Osteocyte (in vitro differentiated cells): ENCODE measurements around the gene POP5. TPM values are rescaled to one million over a fixed set of nuclear protein-coding genes. Genes with fewer than 3 reads are reported as not detected.

ENCODE experiments used
- DNase-seq: peaks from one replicate; pipeline ENCODE4 v3.0.0; 2021; ENCODE audit warnings: mixed read lengths; ENCODE audit not compliant: unreplicated experiment; ENCODE audit errors: extremely low spot score
- H3K27ac Mint-ChIP-seq: one replicate; pipeline ENCODE4 v1.8.0; 2021; ENCODE audit warnings: mild to moderate bottlenecking, mixed read lengths; ENCODE audit not compliant: unreplicated experiment
- H3K27me3 Mint-ChIP-seq: one replicate; pipeline ENCODE4 v1.8.0; 2021; ENCODE audit warnings: mixed read lengths; ENCODE audit not compliant: unreplicated experiment
- H3K36me3 Mint-ChIP-seq: one replicate; pipeline ENCODE4 v1.8.0; 2021; ENCODE audit warnings: mixed read lengths; ENCODE audit not compliant: unreplicated experiment
- H3K4me1 Mint-ChIP-seq: one replicate; pipeline ENCODE4 v1.8.0; 2021; ENCODE audit warnings: mixed read lengths; ENCODE audit not compliant: unreplicated experiment
- H3K4me3 Mint-ChIP-seq: one replicate; pipeline ENCODE4 v1.8.0; 2021; ENCODE audit warnings: mild to moderate bottlenecking, moderate library complexity, mixed read lengths; ENCODE audit not compliant: unreplicated experiment
- H3K9me3 Mint-ChIP-seq: one replicate; pipeline ENCODE4 v1.8.0; 2021; ENCODE audit warnings: mixed read lengths; ENCODE audit not compliant: unreplicated experiment
- CTCF ChIP-seq: fragments of 200-600 bp; sonication (generic); IDR thresholded peaks from 2 replicates; pipeline ENCODE4 v1.5.0; 2021; ENCODE audit warnings: antibody characterized with exemption, mild to moderate bottlenecking, moderate library complexity
- total RNA-seq: library from RNA; stranded (reverse); gene quantifications from 2 replicates; pipeline ENCODE4 v1.2.1, GENCODE V29; 2021

Gene POP5
- total RNA-seq, 1 donor from 2014 or later: 36.9 TPM

- Mint-ChIP-seq H3K9me3 (no peaks in the 10 kb centered on the region), H3K27ac (no peak overlapping the region), H3K27me3 (no peaks in the 10 kb centered on the region), H3K4me3 (no peak overlapping the region), H3K4me1 (no peaks in the 10 kb centered on the region), H3K36me3 (peaks cover 56% of the 10 kb centered on the region)
- no peak for DNase-seq
- no peak for TF ChIP-seq CTCF
These were observed 17.7 kb downstream of the POP5 start for GRCh38 chr12:120563495-120563894.

- Mint-ChIP-seq H3K9me3 (no peaks in the 10 kb centered on the region), H3K27me3 (no peaks in the 10 kb centered on the region), H3K4me3 (no peak overlapping the region), H3K4me1 (no peaks in the 10 kb centered on the region), H3K27ac (no peak overlapping the region), H3K36me3 (peaks cover 59% of the 10 kb centered on the region)
- DNase-seq: no peak
- no peak for TF ChIP-seq CTCF
These were observed 18.3 kb downstream of the POP5 start for GRCh38 chr12:120562906-120563305.

GRCh38 chr12:120557589-120557988 lies 23.6 kb downstream of the POP5 start:
- no peak for TF ChIP-seq CTCF
- Mint-ChIP-seq H3K27me3 (no peaks in the 10 kb centered on the region), H3K36me3 (peaks cover 43% of the 10 kb centered on the region), H3K4me3 (no peak overlapping the region), H3K4me1 (no peaks in the 10 kb centered on the region), H3K27ac (no peak overlapping the region), H3K9me3 (no peaks in the 10 kb centered on the region)
- DNase-seq: no peak

- no peaks in the 10 kb centered on the region for H3K9me3 Mint-ChIP-seq
- no peaks in the 10 kb centered on the region for H3K4me1 Mint-ChIP-seq
- no peak for TF ChIP-seq CTCF
- H3K36me3 Mint-ChIP-seq: peaks cover 35% of the 10 kb centered on the region
- DNase-seq: no peak
- no peaks in the 10 kb centered on the region for H3K27me3 Mint-ChIP-seq
- no peak overlapping the region for H3K27ac Mint-ChIP-seq
- H3K4me3 Mint-ChIP-seq: no peak overlapping the region
These were observed 26.5 kb downstream of the POP5 start for GRCh38 chr12:120554678-120555077.

- Mint-ChIP-seq H3K4me1 (no peaks in the 10 kb centered on the region), H3K4me3 (no peak overlapping the region), H3K27ac (no peak overlapping the region), H3K9me3 (no peaks in the 10 kb centered on the region), H3K27me3 (no peaks in the 10 kb centered on the region), H3K36me3 (peaks cover 9% of the 10 kb centered on the region)
- DNase-seq: no peak
- no peak for TF ChIP-seq CTCF
These were observed 35.2 kb downstream of the POP5 start for GRCh38 chr12:120546050-120546386.
